Neural cell (in vitro differentiated cells): ENCODE results near the gene C11orf86.

Experiments used
- CTCF ChIP-seq: fragments of 450-650 bp; IDR thresholded peaks from 2 replicates; pipeline ENCODE4 v1.5.1; 2014; ENCODE audit warnings: antibody characterized with exemption, mild to moderate bottlenecking, moderate library complexity; ENCODE audit not compliant: poor library complexity, severe bottlenecking
- EP300 ChIP-seq: fragments of 450-650 bp; conservative IDR thresholded peaks from 2 replicates; pipeline ENCODE4 v1.6.1; 2014; ENCODE audit warnings: antibody characterized with exemption, mild to moderate bottlenecking, moderate library complexity; ENCODE audit not compliant: poor library complexity, severe bottlenecking
- EZH2 ChIP-seq: fragments of 200-600, 300-800 bp; shearing (Covaris generic), sonication (generic); IDR thresholded peaks from 2 replicates; pipeline ENCODE4 v1.6.1; 2014; ENCODE audit warnings: antibody characterized with exemption, low read length, borderline replicate concordance, mild to moderate bottlenecking; ENCODE audit not compliant: insufficient read depth, poor library complexity, severe bottlenecking
- MXI1 ChIP-seq: fragments of 450-650 bp; conservative IDR thresholded peaks from 2 replicates; pipeline ENCODE4 v1.6.1; 2014; ENCODE audit warnings: antibody characterized with exemption, mild to moderate bottlenecking; ENCODE audit not compliant: poor library complexity, severe bottlenecking
- POLR2AphosphoS5 ChIP-seq: IDR thresholded peaks from 2 replicates; pipeline ENCODE4 v1.6.1; 2012
- RAD21 ChIP-seq: fragments of 450-650 bp; conservative IDR thresholded peaks from 2 replicates; pipeline ENCODE4 v1.6.1; 2014; ENCODE audit warnings: antibody characterized with exemption, mild to moderate bottlenecking, moderate library complexity
- REST ChIP-seq: IDR thresholded peaks from 2 replicates; pipeline ENCODE4 v1.6.1; 2012; ENCODE audit warnings: borderline replicate concordance
- SMC3 ChIP-seq: fragments of 450-650 bp; conservative IDR thresholded peaks from 2 replicates; pipeline ENCODE4 v1.6.1; 2014; ENCODE audit warnings: antibody characterized with exemption, mild to moderate bottlenecking, moderate library complexity; ENCODE audit not compliant: poor library complexity
- TAF1 ChIP-seq: IDR thresholded peaks from 2 replicates; pipeline ENCODE4 v1.6.1; 2012; ENCODE audit warnings: low read depth

- TF ChIP-seq CTCF (no peak), REST (no peak), EZH2 (no peak), EP300 (no peak), TAF1 (no peak), POLR2AphosphoS5 (no peak), MXI1 (no peak), RAD21 (no peak), SMC3 (no peak)
Observed at GRCh38 chr11:67015048-67015447, 39.9 kb downstream of the C11orf86 start.
